ENCODE measurements around the gene TP73. TPM values are rescaled to one million over a fixed set of nuclear protein-coding genes. Genes with fewer than 3 reads are reported as not detected.

The TP73 gene
- total RNA-seq, 1 experiment from 2014 or later, result 19.2 TPM

DNA sequence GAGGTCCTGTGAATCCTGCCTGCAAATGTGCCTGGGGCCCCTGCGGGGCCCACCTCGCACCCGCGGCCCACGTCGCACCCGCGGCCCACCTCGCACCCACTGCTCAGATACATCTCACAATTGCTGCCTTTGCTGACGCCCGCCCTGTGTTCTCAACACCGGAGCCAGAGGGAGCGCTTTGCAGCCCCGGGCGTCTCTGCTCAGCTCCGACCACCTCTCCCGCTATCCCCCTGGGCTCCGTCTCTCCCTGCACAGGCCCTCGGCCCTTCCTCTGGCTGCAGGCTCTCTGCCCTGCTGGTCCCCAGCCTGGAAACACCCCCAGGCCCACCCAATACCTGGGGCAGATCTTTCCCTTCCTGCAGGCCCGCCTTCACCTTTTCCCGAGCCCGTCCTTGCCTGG is 44.8 kb downstream of the TP73 start:
- intact Hi-C loops (cut with micrococcal nuclease), result no loop called here

More for the DNA sequence above, 44.8 kb downstream of the TP73 start:
- H3K36me3 ChIP-seq (ENCODE audit: control insufficient read depth in 1 of 2, insufficient read depth in 2 of 2, low read length in 2 of 2), result no peaks in the 10 kb centered on the region
- TF ChIP-seq SRF (IDR thresholded peaks at IDR 0.05; ENCODE audit: low read depth), result no peak
- TF ChIP-seq, protein P1, sequence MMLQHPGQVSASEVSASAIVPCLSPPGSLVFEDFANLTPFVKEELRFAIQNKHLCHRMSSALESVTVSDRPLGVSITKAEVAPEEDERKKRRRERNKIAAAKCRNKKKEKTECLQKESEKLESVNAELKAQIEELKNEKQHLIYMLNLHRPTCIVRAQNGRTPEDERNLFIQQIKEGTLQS (IDR thresholded peaks at IDR 0.05), result no peak
- TF ChIP-seq, protein P2, sequence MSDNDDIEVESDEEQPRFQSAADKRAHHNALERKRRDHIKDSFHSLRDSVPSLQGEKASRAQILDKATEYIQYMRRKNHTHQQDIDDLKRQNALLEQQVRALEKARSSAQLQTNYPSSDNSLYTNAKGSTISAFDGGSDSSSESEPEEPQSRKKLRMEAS (IDR thresholded peaks at IDR 0.05), result no peak
- TF ChIP-seq TCF7L2 (IDR thresholded peaks at IDR 0.05; ENCODE audit: borderline replicate concordance, extremely low read depth, insufficient read depth, insufficient read length), result no peak
- TF ChIP-seq, protein P3, sequence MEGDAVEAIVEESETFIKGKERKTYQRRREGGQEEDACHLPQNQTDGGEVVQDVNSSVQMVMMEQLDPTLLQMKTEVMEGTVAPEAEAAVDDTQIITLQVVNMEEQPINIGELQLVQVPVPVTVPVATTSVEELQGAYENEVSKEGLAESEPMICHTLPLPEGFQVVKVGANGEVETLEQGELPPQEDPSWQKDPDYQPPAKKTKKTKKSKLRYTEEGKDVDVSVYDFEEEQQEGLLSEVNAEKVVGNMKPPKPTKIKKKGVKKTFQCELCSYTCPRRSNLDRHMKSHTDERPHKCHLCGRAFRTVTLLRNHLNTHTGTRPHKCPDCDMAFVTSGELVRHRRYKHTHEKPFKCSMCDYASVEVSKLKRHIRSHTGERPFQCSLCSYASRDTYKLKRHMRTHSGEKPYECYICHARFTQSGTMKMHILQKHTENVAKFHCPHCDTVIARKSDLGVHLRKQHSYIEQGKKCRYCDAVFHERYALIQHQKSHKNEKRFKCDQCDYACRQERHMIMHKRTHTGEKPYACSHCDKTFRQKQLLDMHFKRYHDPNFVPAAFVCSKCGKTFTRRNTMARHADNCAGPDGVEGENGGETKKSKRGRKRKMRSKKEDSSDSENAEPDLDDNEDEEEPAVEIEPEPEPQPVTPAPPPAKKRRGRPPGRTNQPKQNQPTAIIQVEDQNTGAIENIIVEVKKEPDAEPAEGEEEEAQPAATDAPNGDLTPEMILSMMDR (IDR thresholded peaks at IDR 0.05 in 2 of 3, conservative IDR thresholded peaks at IDR 0.05 in 1 of 3; ENCODE audit: borderline replicate concordance in 1 of 3, insufficient read depth in 1 of 3, low read depth in 2 of 3, low read length in 2 of 3), result no peak
- no peak for TF ChIP-seq ZNF274 (IDR thresholded peaks at IDR 0.05; ENCODE audit: low read depth, low read length)
- TF ChIP-seq YY1 (IDR thresholded peaks at IDR 0.05; ENCODE audit: extremely low read depth, insufficient replicate concordance, low read depth, low read length), result no peak
- no peak for TF ChIP-seq ZFX (IDR thresholded peaks at IDR 0.05)
- no peak for TF ChIP-seq RAD21 (IDR thresholded peaks at IDR 0.05; ENCODE audit: low read depth)
- no peak for TF ChIP-seq EZH2 (IDR thresholded peaks at IDR 0.05)
- BruUV-seq (replicated peaks), result no TSS peak
- no peak overlapping the region for H2AFZ ChIP-seq (ENCODE audit: low read depth, low read length, poor library complexity, severe bottlenecking)
- no peaks in the 10 kb centered on the region for H3K9me2 ChIP-seq (ENCODE audit: insufficient read depth)
- no peak overlapping the region for H3K4me3 ChIP-seq (replicated peaks in 1 of 2; ENCODE audit: low read depth in 1 of 2, low read length in 2 of 2)
- H3K4me2 ChIP-seq (ENCODE audit: low read length), result no peak overlapping the region
- H3K27ac ChIP-seq (ENCODE audit: low read depth, low read length), result no peak overlapping the region
- no peak overlapping the region for H3K9ac ChIP-seq (ENCODE audit: low read length)
- DNase-seq (ENCODE audit: low read depth, low spot score) (no peak), ATAC-seq (no peak)
- ChIA-PET POLR2A (no interaction called here), CTCF (no interaction called here), RAD21 (ENCODE audit: low non-redundant PET in 1 of 2, low total read pairs in 2 of 2, uncharacterized antibody in 2 of 2, unreplicated experiment in 2 of 2) (no interaction called here)
- no peaks in the 10 kb centered on the region for H3K4me1 ChIP-seq (ENCODE audit: control insufficient read depth in 1 of 2, insufficient read depth in 2 of 2, low read length in 2 of 2)
- H3K27me3 ChIP-seq (ENCODE audit: insufficient read depth, low read length), result no peaks in the 10 kb centered on the region
- H3K79me2 ChIP-seq (ENCODE audit: insufficient read depth, low read length), result no peaks in the 10 kb centered on the region
- no peaks in the 10 kb centered on the region for H4K20me1 ChIP-seq (ENCODE audit: insufficient read depth)
- H3K9me3 ChIP-seq (ENCODE audit: control insufficient read depth in 1 of 2, insufficient read depth in 1 of 2, low read depth in 1 of 2, low read length in 2 of 2), result no peaks in the 10 kb centered on the region
